H7 (cell line): ENCODE measurements around the gene PLCB2. TPM values are rescaled to one million over a fixed set of nuclear protein-coding genes. Genes with fewer than 3 reads are reported as not detected.

Source experiments
- DNase-seq: peaks from one replicate; pipeline ENCODE4 v3.0.0; 2012
- H3K27me3 ChIP-seq: 2 replicates; pipeline ENCODE4 v1.6.0; 2011; ENCODE audit warnings: mild to moderate bottlenecking, low read length; ENCODE audit not compliant: control insufficient read depth, insufficient read depth
- H3K36me3 ChIP-seq: replicated peaks from 2 replicates; pipeline ENCODE4 v1.5.1; 2011; ENCODE audit warnings: low read length; ENCODE audit not compliant: control insufficient read depth, insufficient read depth
- H3K4me3 ChIP-seq: 2 replicates; pipeline ENCODE4 v1.5.1; 2011; ENCODE audit warnings: low read depth, mild to moderate bottlenecking, control low read depth, low read length, moderate library complexity; ENCODE audit not compliant: insufficient read depth
- total RNA-seq: library from RNA; depleted of rRNA; stranded (reverse); fragments of >200 nt; shearing (Covaris generic); gene quantifications from 2 replicates; pipeline ENCODE4 v1.2.3, GENCODE V29; 2014

The PLCB2 gene
- total RNA-seq, 1 experiment from 2014 or later: 11.3 TPM

GRCh38 chr15:40309344-40309862, 1.7 kb upstream of the PLCB2 start:
- H3K27me3 ChIP-seq: peaks cover 1% of the 10 kb centered on the region
- DNase-seq: peak; percentile 54

GRCh38 chr15:40306908-40307307, 827 bp downstream of the PLCB2 start:
- H3K36me3 ChIP-seq: no peaks in the 10 kb centered on the region; the same call in 1 of the 2 replicates
- peaks cover 1% of the 10 kb centered on the region for H3K27me3 ChIP-seq
- DNase-seq: peak; percentile 63
- no peak overlapping the region for H3K4me3 ChIP-seq

More at GRCh38 chr15:40309344-40309862, 1.7 kb upstream of the PLCB2 start:
- Histone ChIP-seq H3K4me3 (no peak overlapping the region), H3K36me3 (no peaks in the 10 kb centered on the region; the same call in 1 of the 2 replicates)

GRCh38 chr15:40306371-40306770, 1.4 kb downstream of the PLCB2 start:
- H3K27me3 ChIP-seq: peaks cover 1% of the 10 kb centered on the region
- H3K4me3 ChIP-seq: no peak overlapping the region
- H3K36me3 ChIP-seq: no peaks in the 10 kb centered on the region; the same call in 1 of the 2 replicates
- DNase-seq: no peak

- DNase-seq: no peak
- no peaks in the 10 kb centered on the region; the same call in 1 of the 2 replicates for H3K27me3 ChIP-seq
- H3K4me3 ChIP-seq: no peak overlapping the region
- H3K36me3 ChIP-seq: no peaks in the 10 kb centered on the region; the same call in 1 of the 2 replicates
Measured at GRCh38 chr15:40305281-40305680, 2.5 kb downstream of the PLCB2 start.

GRCh38 chr15:40303576-40303975, 4.2 kb downstream of the PLCB2 start:
- no peak for DNase-seq
- Histone ChIP-seq H3K4me3 (no peak overlapping the region), H3K27me3 (no peaks in the 10 kb centered on the region), H3K36me3 (no peaks in the 10 kb centered on the region; the same call in 1 of the 2 replicates)

GRCh38 chr15:40302981-40303380, 4.8 kb downstream of the PLCB2 start:
- no peak for DNase-seq
- Histone ChIP-seq H3K27me3 (no peaks in the 10 kb centered on the region), H3K36me3 (no peaks in the 10 kb centered on the region; the same call in 1 of the 2 replicates), H3K4me3 (no peak overlapping the region)

- no peak overlapping the region for H3K4me3 ChIP-seq
- no peaks in the 10 kb centered on the region; the same call in 1 of the 2 replicates for H3K36me3 ChIP-seq
- DNase-seq: peak; percentile 42
- H3K27me3 ChIP-seq: no peaks in the 10 kb centered on the region
Measured at GRCh38 chr15:40302288-40302886, 5.3 kb downstream of the PLCB2 start.

- DNase-seq: peak; percentile 81
- no peaks in the 10 kb centered on the region; the same call in 1 of the 2 replicates for H3K36me3 ChIP-seq
- H3K27me3 ChIP-seq: no peaks in the 10 kb centered on the region
- no peak overlapping the region for H3K4me3 ChIP-seq
Measured at GRCh38 chr15:40301467-40302179, 6.1 kb downstream of the PLCB2 start.

GRCh38 chr15:40300771-40301170, 7.0 kb downstream of the PLCB2 start:
- H3K27me3 ChIP-seq: no peaks in the 10 kb centered on the region
- DNase-seq: peak; percentile 27
- no peaks in the 10 kb centered on the region for H3K36me3 ChIP-seq
- no peak overlapping the region for H3K4me3 ChIP-seq

- Histone ChIP-seq H3K4me3 (no peak overlapping the region), H3K27me3 (no peaks in the 10 kb centered on the region), H3K36me3 (no peaks in the 10 kb centered on the region)
- DNase-seq: no peak
Measured at GRCh38 chr15:40300367-40300766, 7.4 kb downstream of the PLCB2 start.

- no peaks in the 10 kb centered on the region for H3K36me3 ChIP-seq
- no peak overlapping the region for H3K4me3 ChIP-seq
- DNase-seq: no peak
- H3K27me3 ChIP-seq: peaks cover 1% of the 10 kb centered on the region
Measured at GRCh38 chr15:40298216-40298935, 9.4 kb downstream of the PLCB2 start.

- DNase-seq: peak; percentile 29
- Histone ChIP-seq H3K27me3 (peaks cover 11% of the 10 kb centered on the region), H3K36me3 (no peaks in the 10 kb centered on the region), H3K4me3 (no peak overlapping the region)
Measured at GRCh38 chr15:40297356-40297755, 10.4 kb downstream of the PLCB2 start.

GRCh38 chr15:40296561-40297230, 11.0 kb downstream of the PLCB2 start:
- peaks cover 18% of the 10 kb centered on the region for H3K27me3 ChIP-seq
- DNase-seq: peak; percentile 38
- H3K36me3 ChIP-seq: no peaks in the 10 kb centered on the region
- H3K4me3 ChIP-seq: no peak overlapping the region

- DNase-seq: peak; percentile 38
- H3K4me3 ChIP-seq: no peak overlapping the region
- peaks cover 25% of the 10 kb centered on the region for H3K27me3 ChIP-seq
- H3K36me3 ChIP-seq: no peaks in the 10 kb centered on the region
Measured at GRCh38 chr15:40295877-40296560, 11.7 kb downstream of the PLCB2 start.
